CD4-positive, alpha-beta T cell treated with Interleukin-17A for 4 hours (primary cell): Measurements from ENCODE around the gene TRPV6.

Source experiments
- DNase-seq: peaks from one replicate; pipeline ENCODE4 v3.0.0-alpha.2; 2020; ENCODE audit warnings: mixed read lengths

Gene TRPV6

DNA sequence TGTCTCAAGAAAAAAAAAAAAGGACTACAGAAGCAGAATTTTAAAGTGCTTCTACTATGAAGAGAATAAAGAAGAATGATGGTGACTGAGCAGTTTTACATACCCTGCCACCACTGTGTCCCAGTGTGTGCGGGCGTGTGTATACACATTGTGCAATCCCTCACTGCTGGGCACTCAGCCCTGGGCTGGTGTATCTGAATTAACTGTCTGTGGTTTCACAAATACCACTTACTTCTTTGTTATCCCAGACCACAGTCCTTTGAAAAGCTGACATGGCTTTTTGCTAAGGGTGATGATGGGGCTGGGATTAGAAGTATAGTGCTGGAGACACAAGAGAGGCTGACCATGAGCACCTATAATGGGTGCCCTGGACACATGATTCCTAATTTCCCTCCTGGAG, 21.1 kb upstream of the TRPV6 start:
- no peak for DNase-seq

DNA sequence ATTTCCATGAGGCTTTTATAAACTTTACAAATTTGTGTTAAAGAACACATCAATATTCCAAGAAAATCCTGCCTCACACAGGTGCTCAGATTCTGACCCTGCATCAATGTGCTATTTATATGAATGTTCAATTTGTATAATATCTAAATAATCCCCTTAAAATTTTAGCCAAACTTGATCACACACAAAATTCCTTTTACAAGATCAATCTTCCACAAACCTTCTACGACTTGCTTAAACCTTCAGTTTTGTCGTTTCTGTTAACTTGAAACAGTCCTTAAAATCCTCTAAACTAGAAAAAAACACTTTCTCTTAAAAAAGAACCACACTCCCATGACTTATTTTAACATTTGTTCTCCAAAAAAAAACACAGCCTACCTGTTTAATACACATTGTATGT, 20.2 kb upstream of the TRPV6 start:
- no peak for DNase-seq

DNA sequence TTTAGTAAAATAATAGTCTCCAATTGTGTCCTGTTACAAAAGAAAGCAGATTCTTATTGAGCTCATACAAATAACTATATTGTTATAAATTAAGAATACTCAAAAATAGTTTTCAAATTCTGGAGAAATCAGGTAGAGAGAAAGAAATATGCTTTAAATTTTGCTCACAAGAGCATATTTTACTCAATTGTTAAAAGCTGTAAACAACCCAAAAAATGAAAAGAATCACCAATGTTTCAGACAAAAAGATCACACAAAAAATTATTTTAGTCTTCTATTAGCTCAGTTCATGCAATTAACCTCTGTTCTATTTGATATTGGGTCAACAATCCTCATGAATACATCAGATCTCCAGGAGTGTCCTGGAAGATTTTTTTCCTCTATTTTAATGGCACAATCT, 18.6 kb upstream of the TRPV6 start:
- DNase-seq: no peak

DNA sequence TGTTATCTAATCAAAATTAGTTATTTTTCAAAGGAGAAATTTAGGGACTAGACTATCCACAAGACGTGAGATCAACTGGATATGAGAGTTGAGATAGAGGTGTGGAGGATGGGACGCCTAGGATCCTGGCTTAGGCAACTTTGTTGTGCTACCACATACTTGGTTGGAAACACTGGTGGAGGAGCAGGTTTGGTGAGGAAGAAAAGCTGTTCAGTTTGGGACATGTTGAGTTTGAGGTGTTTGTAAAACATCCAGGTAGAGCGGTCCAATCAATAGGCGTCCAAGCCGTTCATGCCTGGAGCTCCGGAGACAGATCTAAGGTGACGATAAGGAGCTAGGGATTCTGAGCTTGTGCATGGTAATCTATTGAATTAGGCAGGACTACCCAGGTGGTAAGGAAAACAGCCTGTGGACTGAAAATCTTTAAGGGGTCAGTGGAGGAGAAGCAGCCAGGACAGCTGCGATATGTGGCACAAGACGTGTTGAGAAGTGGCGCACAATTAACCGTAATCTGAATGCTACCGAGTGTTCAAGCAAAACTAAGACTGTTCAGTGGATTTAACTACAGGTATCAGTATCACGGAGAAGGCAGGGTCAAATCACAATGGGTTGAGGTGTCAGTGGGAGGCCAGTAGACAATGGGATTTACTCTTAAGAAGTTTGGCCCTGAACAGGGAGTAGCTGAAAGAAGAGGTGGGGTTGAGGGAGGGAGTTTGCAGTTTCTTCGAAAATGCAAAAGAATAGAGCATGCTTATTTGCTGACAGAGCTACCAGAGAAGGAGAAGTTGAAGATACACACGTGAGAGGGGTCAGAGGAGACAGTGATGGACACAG, 16.1 kb upstream of the TRPV6 start:
- DNase-seq: no peak

DNA sequence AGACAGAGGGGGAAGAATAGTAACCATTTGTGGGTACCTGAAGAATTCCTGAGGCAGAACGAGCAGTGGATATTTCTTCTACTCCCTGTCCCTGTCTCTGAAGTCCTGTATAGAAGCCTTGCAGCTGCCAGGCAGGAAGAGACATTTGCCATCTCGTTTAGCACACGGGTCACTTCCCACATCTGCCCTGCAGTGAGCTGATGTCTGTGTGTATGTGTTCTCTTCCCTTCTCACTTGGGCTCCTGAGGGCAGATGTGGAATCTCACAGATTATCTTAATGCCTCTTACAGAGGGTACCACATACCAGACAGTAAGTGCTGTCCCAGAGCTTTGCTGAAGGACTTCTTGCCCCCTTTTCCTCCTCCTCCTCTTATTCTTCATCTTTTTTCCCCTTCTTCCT, 14.1 kb upstream of the TRPV6 start:
- DNase-seq: no peak

DNA sequence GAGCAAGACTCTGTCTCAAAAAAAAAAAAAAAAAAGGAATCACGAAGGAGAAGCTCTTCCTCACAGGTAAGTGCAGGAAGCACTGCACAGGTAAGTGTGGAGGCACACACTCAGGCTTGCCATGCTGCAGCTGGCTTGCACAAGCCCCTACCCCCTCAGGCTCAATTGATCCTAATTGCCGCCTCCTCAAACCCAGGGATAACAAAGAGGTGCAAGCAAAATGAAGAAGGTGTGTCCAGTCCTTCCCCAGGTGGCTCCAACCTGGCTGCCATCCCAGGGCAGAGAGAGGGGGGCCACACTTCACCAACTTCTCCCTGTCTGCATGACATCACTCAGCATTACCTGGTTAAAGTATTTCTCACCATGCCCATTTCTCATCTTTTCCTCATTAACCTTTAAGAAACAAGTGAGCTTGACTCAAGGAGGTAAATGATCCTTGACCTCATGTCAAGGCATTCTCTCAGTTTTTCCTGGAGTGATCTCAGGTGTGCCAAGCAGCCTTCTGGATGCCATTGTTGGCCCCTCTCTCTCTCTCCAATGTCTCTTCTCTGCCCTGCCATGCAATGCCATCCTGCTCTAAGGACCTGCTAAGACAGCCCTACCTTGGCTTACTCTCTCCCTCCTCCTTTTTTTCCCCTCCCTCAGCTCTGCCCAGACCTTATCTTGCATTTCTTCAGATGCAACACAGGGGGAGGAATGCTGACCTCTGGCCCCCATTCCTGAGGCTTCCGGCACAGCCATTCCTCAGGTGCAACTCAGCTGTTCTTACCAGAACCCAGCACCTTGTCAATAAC, 13.0 kb upstream of the TRPV6 start:
- no peak for DNase-seq

DNA sequence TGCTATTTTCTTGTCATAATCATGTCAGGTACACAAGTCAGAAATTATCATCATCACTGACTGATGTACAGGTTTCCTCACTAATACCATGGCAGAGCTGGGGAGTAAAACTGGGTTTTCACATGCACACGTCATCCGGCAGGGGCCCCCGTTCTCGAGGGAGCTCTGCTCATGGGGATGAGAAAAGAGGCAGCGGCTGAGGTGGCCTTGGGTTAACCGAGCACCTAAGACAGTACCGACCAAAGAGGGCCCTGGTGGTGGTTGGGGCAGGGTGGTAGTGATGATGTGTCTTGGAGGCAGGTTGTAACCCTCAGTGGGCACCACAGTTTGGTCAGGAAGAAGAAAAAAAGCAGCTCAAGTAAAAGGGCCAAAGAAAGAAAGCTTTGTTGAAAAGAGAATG, 12.1 kb upstream of the TRPV6 start:
- DNase-seq: no peak

DNA sequence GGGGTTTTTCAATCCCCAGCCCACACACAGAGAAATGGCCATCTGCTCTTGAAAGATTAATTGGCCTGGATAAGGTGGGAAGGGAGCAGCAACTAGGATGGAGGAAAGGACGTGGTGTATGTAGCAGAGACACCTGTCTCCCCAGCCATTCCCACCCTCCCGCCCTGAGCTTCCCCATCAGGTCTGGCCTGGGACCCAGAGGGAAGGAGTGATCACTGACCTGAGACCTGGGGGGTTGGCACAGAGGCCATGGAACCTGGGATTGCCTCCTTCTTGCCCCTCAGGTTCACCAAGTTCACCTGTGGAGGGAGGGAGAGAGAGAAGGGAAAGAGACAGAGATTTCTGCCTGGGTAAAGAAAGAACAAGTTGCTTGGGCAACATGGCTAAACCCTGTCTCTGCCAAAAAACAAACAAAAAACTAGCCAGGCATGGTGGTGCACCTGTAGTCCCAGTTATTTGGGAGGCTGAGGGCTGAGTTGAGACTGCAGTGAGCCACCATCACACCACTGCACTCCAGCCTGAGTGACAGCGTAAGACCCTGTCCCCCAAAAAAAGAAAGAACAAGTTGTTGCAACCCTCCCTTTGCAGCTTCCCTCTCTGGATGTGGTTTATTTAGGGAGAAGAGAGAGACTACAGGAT, 11.3 kb upstream of the TRPV6 start:
- no peak for DNase-seq

DNA sequence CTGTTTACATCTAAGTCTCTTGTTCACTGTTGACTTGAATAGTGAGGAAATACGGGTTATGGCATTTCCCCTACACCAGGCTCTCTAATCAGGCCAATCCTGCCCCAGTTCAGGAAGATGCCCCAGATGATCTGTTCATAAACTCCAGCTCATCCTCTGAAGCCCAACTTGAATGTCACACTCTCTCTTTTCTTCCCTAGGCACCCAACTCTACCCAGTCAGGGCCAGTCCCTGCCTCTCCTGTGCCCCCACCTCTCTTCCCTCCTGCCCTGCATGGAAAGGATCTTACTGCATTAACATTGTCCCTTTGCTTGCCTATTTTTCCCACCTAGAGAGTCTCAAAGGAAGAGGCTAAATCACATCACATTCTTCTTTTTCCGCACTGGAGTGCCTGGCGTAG, 10.6 kb upstream of the TRPV6 start:
- no peak for DNase-seq

DNA sequence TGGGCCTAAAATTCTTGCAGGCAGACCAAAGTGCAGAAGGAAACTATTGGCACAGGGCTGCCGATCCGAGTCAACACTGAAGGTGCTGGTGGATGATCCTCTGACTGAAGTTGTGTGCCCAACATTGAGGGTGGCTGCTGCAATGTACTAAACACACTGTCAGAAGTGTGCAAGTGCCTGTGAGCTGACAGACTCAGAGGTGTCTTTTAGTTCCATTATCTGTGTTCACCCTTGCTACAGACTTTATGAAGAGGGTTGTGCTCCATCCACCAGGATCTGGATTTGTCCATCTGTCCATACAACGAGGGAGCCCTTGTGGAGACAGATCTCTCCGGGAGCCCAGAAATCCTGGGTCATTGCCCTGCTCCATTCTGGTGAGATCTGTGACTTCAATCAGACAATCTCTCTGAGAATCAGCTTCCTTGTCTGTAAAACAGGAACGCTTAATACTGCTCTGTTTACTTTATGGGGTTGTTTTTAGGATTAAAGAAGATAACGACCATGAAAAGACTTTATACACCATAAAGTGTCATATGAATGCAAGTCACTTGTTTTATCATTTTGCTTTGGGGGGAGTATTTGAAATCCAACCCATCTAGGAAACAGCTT, 9.5 kb upstream of the TRPV6 start:
- no peak for DNase-seq

DNA sequence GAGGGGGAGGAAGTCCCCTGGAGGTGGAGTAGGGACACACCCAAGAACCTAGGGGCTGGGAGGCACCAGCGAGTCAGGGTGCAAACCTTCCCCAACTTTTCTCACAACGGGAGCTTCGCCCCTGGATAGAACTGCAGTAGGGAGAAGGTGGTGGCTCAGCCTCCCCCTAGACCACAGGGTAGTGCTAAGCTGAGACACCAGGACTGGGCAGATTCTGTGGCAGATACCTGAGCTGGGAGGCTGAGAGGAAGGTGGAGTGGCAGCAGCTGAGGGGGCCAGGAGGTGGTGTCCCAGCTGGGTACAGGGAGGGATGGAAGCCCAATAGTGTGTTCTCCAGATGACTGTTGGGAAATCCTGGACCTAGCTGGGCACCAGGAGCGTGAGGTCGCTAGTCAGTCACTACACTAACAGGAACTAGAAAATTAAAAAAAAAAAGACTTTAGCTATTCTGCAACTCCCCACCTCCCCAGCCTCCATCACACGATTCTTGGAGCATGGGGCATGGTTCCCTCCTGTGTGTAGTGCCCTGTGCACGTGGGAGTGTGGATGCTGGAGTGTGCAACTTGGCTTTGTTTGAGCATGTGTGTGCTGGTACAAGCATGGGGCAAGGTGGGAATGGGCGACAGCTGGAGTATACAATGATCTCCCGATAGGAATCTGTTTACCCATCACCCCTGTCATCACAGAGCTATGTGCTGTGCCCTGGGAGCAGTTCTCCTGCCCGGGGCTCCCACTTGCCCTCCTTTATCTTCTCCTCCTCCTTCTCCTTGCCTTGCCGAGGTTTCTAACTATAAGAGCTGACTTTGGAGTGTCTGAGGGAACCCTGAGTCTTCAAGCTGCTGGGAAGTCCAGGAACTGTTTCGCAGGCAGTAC, 8.8 kb upstream of the TRPV6 start:
- no peak for DNase-seq

DNA sequence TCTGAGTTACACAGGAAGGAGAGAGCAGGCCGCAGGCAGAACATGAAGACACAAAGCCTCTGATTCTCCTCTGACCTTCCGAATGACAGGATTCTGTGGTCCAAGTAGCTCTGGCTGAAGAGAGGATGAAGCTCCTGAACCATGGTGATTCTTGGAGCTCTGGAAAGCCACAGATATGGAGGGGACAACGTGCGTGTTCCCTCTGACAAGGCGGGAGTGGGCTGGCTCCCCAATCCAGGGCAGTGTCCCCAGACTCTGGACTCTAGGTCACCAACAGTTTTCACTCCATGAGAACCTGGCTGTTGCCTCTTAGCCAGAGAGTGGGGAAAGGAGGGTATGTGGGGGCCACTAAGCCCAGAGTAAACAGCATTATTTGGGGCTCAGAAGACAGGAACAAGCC, 7.4 kb upstream of the TRPV6 start:
- DNase-seq: no peak

DNA sequence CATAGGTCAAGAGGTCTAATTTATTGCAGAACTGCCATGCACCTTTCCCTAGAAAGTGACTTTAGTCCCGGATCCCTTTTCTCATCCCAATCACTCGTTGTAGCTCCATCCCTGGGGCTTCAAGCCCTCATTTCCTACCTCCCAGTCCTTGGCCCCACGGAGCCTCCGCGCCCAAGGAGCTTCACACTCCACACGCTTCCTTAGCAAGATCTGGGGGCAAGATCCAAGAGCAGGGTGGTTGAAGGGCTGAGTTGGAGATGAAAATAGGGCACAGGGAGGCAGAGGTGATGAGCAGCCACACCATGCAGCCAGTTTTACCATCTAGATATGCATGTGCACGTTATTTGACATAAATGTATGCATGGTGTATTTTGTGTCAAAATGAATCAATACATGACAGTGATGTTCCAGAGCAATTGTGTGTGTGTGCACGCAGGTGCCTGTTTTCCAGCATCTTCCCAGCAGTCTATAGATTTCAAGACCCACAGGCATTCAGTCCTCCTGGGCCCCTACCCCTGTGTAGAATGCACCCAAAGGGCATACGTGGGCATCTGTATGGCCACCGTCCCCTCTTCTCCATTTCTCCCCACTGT, 6.0 kb upstream of the TRPV6 start:
- no peak for DNase-seq

DNA sequence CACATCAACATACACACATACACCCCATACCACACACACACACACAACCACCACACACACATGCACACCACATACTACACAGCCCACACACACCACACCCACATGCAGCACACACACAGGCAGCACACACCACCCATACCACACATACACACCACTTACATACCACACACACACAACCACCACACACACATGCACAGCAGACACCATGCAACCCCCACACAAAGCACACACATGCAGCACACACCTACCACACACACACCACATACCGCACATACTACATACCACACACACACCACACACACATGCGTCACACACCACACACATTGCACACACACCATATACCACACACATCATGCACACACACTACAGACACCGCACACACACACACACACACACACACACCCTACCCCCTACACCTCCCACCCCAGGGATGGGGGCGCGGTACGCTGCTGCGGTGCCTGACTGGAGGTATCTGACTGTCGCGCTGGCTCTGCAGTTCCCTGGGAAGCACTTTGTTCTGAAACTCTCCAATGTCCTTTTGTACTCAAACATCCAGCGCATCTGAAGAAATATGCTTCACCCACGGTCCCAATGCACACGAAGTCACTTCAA, 5.4 kb upstream of the TRPV6 start:
- DNase-seq: no peak

DNA sequence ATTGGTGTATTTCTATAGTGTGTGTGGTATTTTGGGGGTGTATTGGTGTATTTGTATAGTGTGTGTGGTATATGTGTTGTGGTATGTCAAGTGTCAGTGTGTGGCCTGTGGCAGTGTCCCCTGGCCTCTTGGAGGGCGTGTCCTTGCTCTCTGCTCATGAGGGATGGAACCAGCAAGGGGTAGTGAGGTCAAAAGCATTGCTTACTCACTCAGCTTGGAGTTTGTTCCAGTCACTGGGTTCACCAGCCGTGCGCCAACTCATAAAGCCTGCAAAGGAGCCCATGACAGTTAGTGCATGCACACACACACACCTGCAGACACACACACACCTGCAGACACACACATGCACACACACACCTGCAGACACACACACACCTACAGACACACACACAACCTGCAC, 4.3 kb upstream of the TRPV6 start:
- no peak for DNase-seq

DNA sequence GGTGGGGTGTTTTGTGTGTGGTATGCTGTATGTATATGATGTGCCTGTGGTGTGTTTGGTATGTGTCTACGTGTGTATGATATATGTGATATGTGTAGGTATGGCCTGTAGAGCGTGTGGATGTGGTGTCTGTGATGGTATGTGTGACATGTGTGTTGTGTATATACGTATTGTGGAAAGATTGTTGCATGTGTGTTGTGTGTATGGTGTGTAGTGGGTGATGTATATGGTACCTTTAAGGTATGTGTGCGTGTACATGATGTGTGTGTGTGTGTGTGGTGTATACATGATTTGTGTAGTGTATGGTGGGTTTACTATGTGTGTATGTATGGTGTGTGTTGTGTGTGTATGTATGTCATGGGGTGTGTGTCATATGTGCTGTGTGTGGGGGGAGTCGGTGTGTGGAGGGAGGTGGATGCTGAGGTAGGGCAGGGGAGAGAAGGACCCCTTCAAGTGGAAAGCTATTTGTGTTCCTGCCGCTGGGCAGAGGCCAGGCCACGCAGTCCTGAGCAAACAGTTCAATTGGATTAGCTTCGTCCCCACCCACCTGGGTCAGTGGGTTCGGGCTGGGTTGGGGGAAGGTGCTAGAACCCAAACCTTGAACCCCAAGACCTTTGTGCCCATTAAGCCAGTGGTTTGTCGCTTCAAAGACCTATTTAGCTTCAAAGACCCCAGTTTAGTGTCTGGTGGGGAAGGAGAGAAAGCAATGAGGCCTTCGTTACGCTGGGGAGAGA, 1.9 kb upstream of the TRPV6 start:
- no peak for DNase-seq

DNA sequence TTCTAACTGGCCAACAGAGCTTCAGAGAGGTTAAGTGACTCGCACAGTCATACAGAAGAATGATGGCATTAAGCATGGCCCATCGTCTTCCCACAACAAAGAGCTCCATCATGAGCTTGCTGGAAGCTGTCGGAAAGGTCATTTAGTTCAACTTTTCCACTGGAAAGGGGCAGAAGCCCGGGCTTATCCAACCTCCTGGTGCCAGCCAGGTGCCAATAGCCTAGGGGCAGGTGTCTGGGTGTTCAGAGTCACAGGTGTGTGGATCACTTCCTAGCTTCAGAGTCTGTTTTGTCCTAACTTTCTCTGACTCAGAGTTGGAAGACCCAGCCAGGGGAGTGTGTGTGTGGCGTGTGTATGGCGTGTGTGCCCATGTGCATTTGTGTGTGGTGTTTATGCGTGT, 1.3 kb upstream of the TRPV6 start:
- no peak for DNase-seq

DNA sequence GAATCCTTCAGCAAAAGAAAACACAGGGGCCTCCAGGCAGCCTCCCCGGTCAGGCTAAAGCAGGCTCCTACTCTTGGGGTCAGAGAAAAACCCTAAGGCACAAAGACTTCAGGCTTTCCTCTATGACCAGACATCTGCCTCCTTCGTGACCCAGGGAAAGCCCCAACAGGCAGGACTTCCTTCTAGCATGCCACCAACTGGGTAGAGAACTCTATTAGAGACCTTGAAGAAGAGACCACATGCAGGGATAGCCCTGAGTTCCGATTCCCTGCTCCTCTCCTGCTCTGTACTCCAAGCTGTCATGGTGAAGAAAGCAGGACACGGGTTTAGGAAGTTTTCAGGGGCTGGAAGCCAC, 1.3 kb downstream of the TRPV6 start:
- no peak for DNase-seq

DNA sequence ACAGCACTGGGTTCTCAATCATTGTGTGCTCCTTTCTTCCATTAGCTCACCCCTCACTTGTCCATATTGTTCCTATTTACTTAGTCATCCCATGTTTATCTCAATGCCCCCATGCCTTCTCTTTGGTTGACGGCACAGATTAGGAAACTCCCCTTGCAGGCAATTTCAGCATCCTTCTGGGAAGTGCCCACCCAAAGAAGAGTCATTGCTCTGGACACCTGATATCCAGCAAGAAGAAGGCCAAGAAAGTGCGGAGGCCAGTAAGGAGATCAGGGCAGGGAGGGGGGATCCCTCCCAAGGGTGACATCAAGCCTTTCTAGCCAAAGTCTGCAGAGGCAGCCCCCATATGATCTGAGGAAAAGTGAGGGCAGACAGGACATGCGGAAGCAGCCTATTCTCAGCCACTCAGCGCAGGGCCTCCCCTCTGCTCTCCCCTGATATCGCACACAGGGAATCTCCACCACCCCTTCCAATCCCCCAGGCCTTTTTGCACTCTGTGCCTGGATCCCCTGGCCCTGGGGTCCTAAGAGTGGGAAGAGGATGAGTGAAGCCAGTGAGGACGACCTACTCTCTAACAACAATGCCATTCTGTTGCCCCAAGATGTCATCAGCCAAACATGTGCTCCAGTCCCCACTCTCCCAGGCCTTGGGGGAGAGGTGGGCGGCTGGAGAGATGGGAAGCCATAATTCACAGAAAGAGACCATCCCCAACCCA, 1.8 kb downstream of the TRPV6 start:
- no peak for DNase-seq

DNA sequence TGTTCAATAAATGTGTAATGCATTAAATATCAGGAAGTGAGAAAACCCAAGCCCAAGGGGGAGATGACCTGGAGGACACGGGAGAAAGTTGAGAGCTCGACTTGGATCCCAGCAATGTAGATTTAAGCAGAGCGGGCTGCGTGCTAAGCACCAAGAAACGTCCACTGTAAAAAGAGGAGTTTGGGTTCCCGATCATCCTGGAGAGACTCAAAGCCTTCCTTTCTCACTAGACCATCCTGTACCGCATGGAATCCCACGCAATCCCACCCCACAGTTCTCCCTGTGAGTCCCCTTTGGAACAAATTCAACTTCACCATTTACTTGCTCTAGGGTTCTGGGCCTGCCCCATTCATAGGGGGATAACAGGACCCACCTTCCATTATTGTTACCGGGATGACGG, 2.4 kb downstream of the TRPV6 start:
- DNase-seq: no peak

DNA sequence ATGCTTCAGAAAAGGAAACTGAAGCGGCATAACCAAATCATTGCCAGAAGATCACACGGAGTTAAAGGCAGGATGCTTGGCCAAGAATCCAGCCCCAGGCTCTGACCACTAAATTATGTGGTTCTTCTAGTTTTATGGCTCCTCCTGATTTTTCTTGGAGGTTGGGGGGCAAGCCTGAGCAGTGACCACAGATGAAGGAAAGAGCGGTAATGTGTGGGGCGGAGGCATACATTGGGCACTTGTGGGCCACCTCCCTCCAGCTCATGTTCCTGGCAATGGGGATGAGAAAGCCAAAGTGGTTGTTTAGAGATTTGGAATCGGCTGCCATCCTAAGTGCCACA, 3.2 kb downstream of the TRPV6 start:
- no peak for DNase-seq
